Naive thymus-derived CD4-positive, alpha-beta T cell (primary cell): ENCODE data around the gene GRIN2C. TPM values are rescaled to one million over a fixed set of nuclear protein-coding genes. Genes with fewer than 3 reads are reported as not detected.

Experiments
- ATAC-seq: fragments of 150-1000 bp; cut with Tn5 transposase; 2 replicates; pipeline ENCODE4 v1.10.0; 2021; ENCODE audit warnings: mild to moderate bottlenecking, moderate library complexity
- CTCF ChIA-PET: fragments of 350-600 bp; sonication (Branson Sonifier 250); formaldehyde crosslinking; loops from one replicate; lab custom pipeline; 2021; ENCODE audit warnings: antibody characterized with exemption; lab: Charles Lee
- POLR2A ChIA-PET: fragments of 350-600 bp; sonication (Branson Sonifier 250); formaldehyde crosslinking; loops from one replicate; lab custom pipeline; 2021; ENCODE audit warnings: antibody characterized with exemption, inconsistent platforms; lab: Charles Lee
- DNase-seq, 9 donors: peaks; one replicate each; pipeline versions ENCODE4 v3.0.0 to v3.0.0-alpha.2; 2020 to 2022; ENCODE audit warnings: mixed read lengths in 1 of 9
- H3K27ac ChIP-seq: one replicate; pipeline ENCODE4 v1.7.0; 2013; ENCODE audit warnings: mild to moderate bottlenecking, low read depth, low read length, moderate library complexity
- H3K27me3 ChIP-seq, 2 donors: one replicate each; pipeline ENCODE4 v1.7.0; 2013; ENCODE audit warnings: low read length in 2 of 2, mild to moderate bottlenecking in 2 of 2, moderate library complexity in 2 of 2; ENCODE audit not compliant: control insufficient read depth in 2 of 2, insufficient read depth in 2 of 2
- H3K36me3 ChIP-seq, 3 experiments: 1 replicate in 2 of 3; 2 replicates in 1 of 3; pipeline ENCODE4 v1.7.0; 2013; ENCODE audit warnings: low read length in 3 of 3, mild to moderate bottlenecking in 3 of 3, moderate library complexity in 1 of 3; ENCODE audit not compliant: insufficient read depth in 3 of 3, control insufficient read depth in 2 of 3
- H3K4me1 ChIP-seq, 2 donors: one replicate each; pipeline ENCODE4 v1.7.0; 2013; ENCODE audit warnings: low read length in 2 of 2, mild to moderate bottlenecking in 2 of 2, moderate library complexity in 1 of 2; ENCODE audit not compliant: control insufficient read depth in 2 of 2, insufficient read depth in 2 of 2
- H3K4me3 ChIP-seq: 2 replicates; pipeline ENCODE4 v1.7.0; 2013; ENCODE audit warnings: mild to moderate bottlenecking, low read length
- H3K9me3 ChIP-seq, 3 experiments: 1 replicate in 2 of 3; 2 replicates in 1 of 3; pipeline ENCODE4 v1.7.0; 2013; ENCODE audit warnings: low read length in 3 of 3; ENCODE audit not compliant: control insufficient read depth in 2 of 3
- H3K27ac Mint-ChIP-seq, 9 donors: one replicate each; pipeline ENCODE4 v1.8.0; 2020 to 2022; ENCODE audit warnings: mixed read lengths in 9 of 9, mild to moderate bottlenecking in 8 of 9, moderate library complexity in 5 of 9, inconsistent platforms in 2 of 9
- H3K27me3 Mint-ChIP-seq, 5 donors: one replicate each; pipeline ENCODE4 v1.8.0; 2021 to 2022; ENCODE audit warnings: mixed read lengths in 5 of 5, mild to moderate bottlenecking in 1 of 5
- H3K36me3 Mint-ChIP-seq, 5 donors: one replicate each; pipeline ENCODE4 v1.8.0; 2020 to 2022; ENCODE audit warnings: mixed read lengths in 5 of 5, mild to moderate bottlenecking in 3 of 5, inconsistent platforms in 1 of 5
- H3K4me1 Mint-ChIP-seq, 7 donors: one replicate each; pipeline ENCODE4 v1.8.0; 2020 to 2022; ENCODE audit warnings: mixed read lengths in 7 of 7, mild to moderate bottlenecking in 3 of 7, inconsistent platforms in 1 of 7
- H3K4me3 Mint-ChIP-seq, 10 donors: one replicate each; pipeline ENCODE4 v1.8.0; 2020 to 2022; ENCODE audit warnings: mild to moderate bottlenecking in 10 of 10, mixed read lengths in 10 of 10, moderate library complexity in 6 of 10, inconsistent platforms in 2 of 10
- H3K9me3 Mint-ChIP-seq, 11 donors: one replicate each; pipeline ENCODE4 v1.8.0; 2020 to 2022; ENCODE audit warnings: mixed read lengths in 11 of 11, mild to moderate bottlenecking in 4 of 11, inconsistent platforms in 1 of 11, moderate library complexity in 1 of 11
- intact Hi-C, 2 donors: fragments of 100-400 bp; cut with micrococcal nuclease; formaldehyde crosslinking; loops; one replicate each; pipeline ENCODE4 v1.15.1; 2023
- polyA plus RNA-seq, 2 donors: library from polyadenylated mRNA; unstranded; fragments of 300-500 nt; fragmentation: Illumina TruSeq; gene quantifications; one replicate each; pipeline ENCODE4 v1.2.3, GENCODE V29; 2021
- total RNA-seq, 6 experiments: library from RNA in 5 of 6; stranded (reverse) in 5 of 6; gene quantifications; 1 replicate in 5 of 6; 2 replicates in 1 of 6; pipeline ENCODE4 v1.2.3 and lab custom pipeline; 2021 to 2026

The GRIN2C gene
- total and polyA plus RNA-seq, 7 experiments from 2014 or later = 0.12 to 0.15 TPM; not detected in 5

DNA sequence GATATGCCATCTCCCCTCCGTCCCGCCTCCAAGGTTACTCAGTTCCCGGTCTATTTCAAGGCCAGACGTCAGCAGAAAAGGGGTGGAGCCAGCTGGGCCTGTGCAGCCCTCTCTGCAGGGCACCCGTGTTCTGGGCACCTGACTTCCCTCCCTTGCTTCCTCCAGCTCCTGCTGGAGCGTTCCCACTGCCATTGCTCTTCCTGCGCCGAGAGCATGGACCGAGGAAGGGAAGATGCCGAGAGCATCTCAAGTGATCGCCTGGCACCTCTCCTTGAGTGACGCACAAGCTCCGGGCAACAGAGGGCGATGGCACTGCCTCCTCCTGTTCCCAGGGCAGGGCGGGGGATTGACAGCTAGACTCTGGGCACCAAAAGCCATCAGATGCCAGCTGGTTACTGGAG is 54.1 kb downstream of the GRIN2C start:
- ATAC-seq (no peak), DNase-seq (no peak)
- CTCF ChIA-PET = interaction anchor here (1.2 kb wide), 1 partner anchor 15 kb away, joined by 3 read pairs; no protein-coding TSS in a partner anchor
- no peak overlapping the region for H3K4me3 Mint-ChIP-seq
- H3K36me3 ChIP-seq = peaks cover 0 to 74% (median 2%) of the 10 kb centered on the region in 3 experiments
- no peak overlapping the region for H3K27ac ChIP-seq
- peaks cover 0 to 12% (median 0%) of the 10 kb centered on the region in 7 donors for H3K4me1 Mint-ChIP-seq
- no peaks in the 10 kb centered on the region for H3K4me1 ChIP-seq
- intact Hi-C loops = no loop called here
- no peaks in the 10 kb centered on the region for H3K27me3 Mint-ChIP-seq
- H3K4me3 ChIP-seq = no peak overlapping the region
- H3K27me3 ChIP-seq = no peaks in the 10 kb centered on the region
- no peaks in the 10 kb centered on the region for H3K9me3 ChIP-seq
- POLR2A ChIA-PET = no interaction called here
- no peaks in the 10 kb centered on the region for H3K9me3 Mint-ChIP-seq
- H3K27ac Mint-ChIP-seq = no peak overlapping the region
- H3K36me3 Mint-ChIP-seq = peaks cover 0 to 43% (median 10%) of the 10 kb centered on the region in 5 donors

DNA sequence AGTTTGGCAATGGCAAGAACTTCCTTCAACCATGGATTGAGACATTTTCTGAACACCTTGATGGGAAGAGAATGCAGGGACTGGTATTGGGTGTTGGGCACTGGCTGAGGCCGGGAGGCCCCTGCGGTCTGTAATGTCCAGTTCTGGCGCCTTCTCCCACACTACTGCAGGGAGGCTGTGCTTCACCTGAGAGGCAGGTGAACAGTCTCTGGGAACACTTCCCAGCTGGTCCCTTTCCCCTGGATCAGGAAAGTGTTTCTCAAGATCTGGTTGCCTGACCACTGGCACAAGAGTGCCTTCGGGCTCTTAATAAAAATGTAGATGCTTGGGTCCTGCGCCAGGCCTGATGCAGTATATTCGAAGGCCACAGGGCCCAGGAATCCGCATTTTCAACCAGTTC is 55.0 kb downstream of the GRIN2C start:
- DNase-seq (no peak), ATAC-seq (no peak)
- H3K36me3 Mint-ChIP-seq = peaks cover 0 to 46% (median 7%) of the 10 kb centered on the region in 5 donors
- intact Hi-C loops = no loop called here
- ChIA-PET CTCF (interaction anchor here (1.2 kb wide), 1 partner anchor 14 kb away, joined by 3 read pairs; no protein-coding TSS in a partner anchor), POLR2A (no interaction called here)
- H3K36me3 ChIP-seq = peaks cover 0 to 74% (median 6%) of the 10 kb centered on the region in 3 experiments
- peaks cover 0 to 6% (median 0%) of the 10 kb centered on the region in 7 donors for H3K4me1 Mint-ChIP-seq
- no peak overlapping the region for H3K27ac ChIP-seq
- H3K4me3 Mint-ChIP-seq = no peak overlapping the region
- no peaks in the 10 kb centered on the region for H3K9me3 Mint-ChIP-seq
- no peaks in the 10 kb centered on the region for H3K4me1 ChIP-seq
- H3K27ac Mint-ChIP-seq = no peak overlapping the region
- no peak overlapping the region for H3K4me3 ChIP-seq
- no peaks in the 10 kb centered on the region for H3K9me3 ChIP-seq
- H3K27me3 ChIP-seq = no peaks in the 10 kb centered on the region
- no peaks in the 10 kb centered on the region for H3K27me3 Mint-ChIP-seq

DNA sequence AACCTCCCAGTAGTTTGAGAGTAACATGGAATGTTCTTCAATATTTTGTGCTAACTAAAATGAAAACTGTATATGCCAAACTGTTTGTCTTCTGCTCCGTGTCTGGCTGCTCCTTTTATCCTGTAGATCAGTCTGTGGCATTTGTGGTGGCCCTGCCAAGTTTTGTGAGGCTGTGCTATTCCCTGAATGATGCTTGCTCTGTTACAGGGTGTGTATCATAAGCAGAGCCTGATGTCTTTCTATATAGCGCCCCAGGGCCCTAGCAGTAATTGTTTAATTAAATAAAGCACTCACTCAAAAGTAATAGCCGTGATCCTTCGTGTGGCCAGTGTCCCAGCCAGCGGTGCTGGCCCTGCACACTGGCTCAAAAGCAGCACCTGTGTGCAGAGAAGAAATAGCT is 55.7 kb downstream of the GRIN2C start:
- peaks cover 0 to 80% (median 6%) of the 10 kb centered on the region in 3 experiments for H3K36me3 ChIP-seq
- no peak for ATAC-seq
- CTCF ChIA-PET = interaction anchor here (1.1 kb wide), 1 partner anchor 13 kb away, joined by 3 read pairs; no protein-coding TSS in a partner anchor

DNA sequence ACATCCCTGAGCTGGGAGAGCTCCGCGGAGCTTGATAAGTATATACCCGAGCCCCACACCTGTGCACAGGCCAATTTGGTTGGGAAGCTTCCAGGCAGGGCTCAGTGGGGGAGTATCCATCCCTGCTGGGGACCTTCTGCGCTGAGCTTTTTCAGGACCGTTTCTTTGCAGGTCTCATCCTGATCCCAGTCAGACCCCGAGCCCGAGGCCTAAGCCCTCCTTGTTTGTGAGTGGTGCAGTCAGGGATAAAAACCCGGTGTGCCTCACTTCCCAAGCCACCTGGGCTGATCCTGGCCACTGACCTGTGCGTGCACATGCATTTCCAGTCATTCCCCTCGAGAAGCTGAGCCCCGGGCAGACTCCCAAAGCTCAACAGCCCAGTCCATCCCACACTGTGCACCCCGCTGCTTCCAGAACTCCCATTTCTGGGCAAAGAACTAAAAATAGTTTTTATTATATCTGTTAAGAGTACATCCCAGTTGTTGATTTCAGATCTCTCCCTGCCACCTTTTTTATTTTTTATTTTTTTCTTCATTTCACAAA is 56.2 kb downstream of the GRIN2C start:
- Mint-ChIP-seq H3K4me1 (peaks cover 0 to 6% (median 0%) of the 10 kb centered on the region in 7 donors), H3K27ac (peak overlapping the region in 1 of 9 donors; percentile 80), H3K36me3 (peaks cover 1 to 55% (median 9%) of the 10 kb centered on the region in 5 donors), H3K27me3 (no peaks in the 10 kb centered on the region), H3K9me3 (no peaks in the 10 kb centered on the region), H3K4me3 (no peak overlapping the region)
- H3K4me3 ChIP-seq = no peak overlapping the region
- intact Hi-C loops = no loop called here
- ATAC-seq = no peak
- ChIA-PET POLR2A (no interaction called here), CTCF (interaction anchor here (1.1 kb wide), 1 partner anchor 13 kb away, joined by 3 read pairs; no protein-coding TSS in a partner anchor)
- no peak overlapping the region for H3K27ac ChIP-seq
- no peak for DNase-seq
- no peaks in the 10 kb centered on the region for H3K27me3 ChIP-seq
- no peaks in the 10 kb centered on the region for H3K4me1 ChIP-seq
- peaks cover 0 to 80% (median 6%) of the 10 kb centered on the region in 3 experiments for H3K36me3 ChIP-seq
- no peaks in the 10 kb centered on the region for H3K9me3 ChIP-seq

More for the DNA sequence above, 55.7 kb downstream of the GRIN2C start:
- Histone ChIP-seq H3K27me3 (no peaks in the 10 kb centered on the region), H3K9me3 (no peaks in the 10 kb centered on the region), H3K4me1 (no peaks in the 10 kb centered on the region), H3K4me3 (no peak overlapping the region), H3K27ac (no peak overlapping the region)
- intact Hi-C loops = no loop called here
- peaks cover 0 to 50% (median 9%) of the 10 kb centered on the region in 5 donors for H3K36me3 Mint-ChIP-seq
- no peaks in the 10 kb centered on the region for H3K27me3 Mint-ChIP-seq
- no peaks in the 10 kb centered on the region for H3K9me3 Mint-ChIP-seq
- H3K4me3 Mint-ChIP-seq = no peak overlapping the region
- no peak overlapping the region for H3K27ac Mint-ChIP-seq
- no peak for DNase-seq
- peaks cover 0 to 6% (median 0%) of the 10 kb centered on the region in 7 donors for H3K4me1 Mint-ChIP-seq
- POLR2A ChIA-PET = no interaction called here

DNA sequence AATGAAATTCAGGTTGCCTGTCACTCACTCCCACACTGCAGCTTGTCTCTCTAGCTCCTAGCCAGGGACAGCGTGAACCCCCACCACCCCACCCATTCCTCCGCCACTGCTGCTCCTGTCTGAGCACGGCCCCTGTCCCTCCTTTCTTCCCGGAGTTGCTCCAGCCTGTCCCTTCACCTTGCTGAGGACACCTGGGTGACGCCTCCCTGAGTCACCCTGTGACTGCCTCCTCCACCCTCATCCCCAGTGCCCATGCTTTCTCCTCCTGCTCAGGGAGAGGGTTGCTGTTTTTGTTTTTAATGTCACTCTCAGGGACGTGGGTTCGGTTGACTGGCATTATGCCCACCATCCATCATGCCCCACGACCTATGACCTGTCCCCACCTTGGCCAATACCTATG is 57.8 kb downstream of the GRIN2C start:
- ATAC-seq (no peak), DNase-seq (no peak)
- no peaks in the 10 kb centered on the region for H3K27me3 ChIP-seq
- no peaks in the 10 kb centered on the region for H3K9me3 ChIP-seq
- H3K36me3 Mint-ChIP-seq = peaks cover 1 to 63% (median 21%) of the 10 kb centered on the region in 5 donors
- H3K27me3 Mint-ChIP-seq = no peaks in the 10 kb centered on the region
- H3K4me1 Mint-ChIP-seq = peaks cover 0 to 6% (median 0%) of the 10 kb centered on the region in 7 donors
- POLR2A ChIA-PET = no interaction called here
- no peaks in the 10 kb centered on the region for H3K4me1 ChIP-seq
- no peak overlapping the region for H3K4me3 Mint-ChIP-seq
- intact Hi-C loops = no loop called here
- H3K27ac ChIP-seq = no peak overlapping the region
- H3K4me3 ChIP-seq = no peak overlapping the region
- peaks cover 0 to 85% (median 6%) of the 10 kb centered on the region in 3 experiments for H3K36me3 ChIP-seq
- CTCF ChIA-PET = no interaction called here
- H3K27ac Mint-ChIP-seq = no peak overlapping the region
- H3K9me3 Mint-ChIP-seq = no peaks in the 10 kb centered on the region

DNA sequence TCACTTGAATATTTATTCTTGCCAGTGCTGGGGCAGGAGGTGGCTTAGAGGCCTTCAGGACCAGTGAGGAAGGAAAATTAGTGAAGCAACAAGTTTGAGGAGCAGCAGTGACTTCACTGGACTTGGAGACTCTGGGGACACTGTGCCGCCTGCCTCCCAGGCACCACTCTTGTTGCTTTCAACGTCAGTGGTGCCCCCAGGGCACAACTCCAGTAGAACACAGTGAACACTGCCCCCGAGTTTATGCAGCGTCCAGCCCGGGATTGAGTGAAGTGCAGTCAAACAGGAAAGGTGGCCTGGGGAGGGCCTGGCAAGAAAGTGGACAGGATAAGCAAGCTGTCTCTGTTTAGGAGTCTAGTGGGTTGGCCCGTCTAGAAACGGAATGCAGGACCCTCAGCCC is 59.2 kb downstream of the GRIN2C start:
- Mint-ChIP-seq H3K36me3 (peaks cover 3 to 63% (median 25%) of the 10 kb centered on the region in 5 donors), H3K9me3 (no peaks in the 10 kb centered on the region), H3K27ac (no peak overlapping the region), H3K4me3 (no peak overlapping the region), H3K27me3 (no peaks in the 10 kb centered on the region), H3K4me1 (peaks cover 0 to 6% (median 0%) of the 10 kb centered on the region in 7 donors)
- intact Hi-C loops = no loop called here
- H3K4me1 ChIP-seq = no peaks in the 10 kb centered on the region
- no peak overlapping the region for H3K4me3 ChIP-seq
- peak in 1 of 9 donors; percentile 2 for DNase-seq
- ChIA-PET POLR2A (interaction anchor here (0.6 kb wide), 1 partner anchor 151 kb away, joined by 3 read pairs; no protein-coding TSS in a partner anchor), CTCF (interaction anchor here (0.7 kb wide), 1 partner anchor 11 kb away, joined by 3 read pairs; no protein-coding TSS in a partner anchor)
- no peak overlapping the region for H3K27ac ChIP-seq
- H3K27me3 ChIP-seq = no peaks in the 10 kb centered on the region
- H3K9me3 ChIP-seq = no peaks in the 10 kb centered on the region
- H3K36me3 ChIP-seq = peaks cover 0 to 91% (median 9%) of the 10 kb centered on the region in 3 experiments
- no peak for ATAC-seq
